ENCODE data around the gene UBE4B.

- TF ChIP-seq CTCF (IDR thresholded peaks at IDR 0.05; ENCODE audit: low read depth, low read length, missing input control) (no peak), EGR1 (IDR thresholded peaks at IDR 0.05; ENCODE audit: low read depth in 2 of 2) (no peak), RAD21 (IDR thresholded peaks at IDR 0.05) (no peak), GABPA (IDR thresholded peaks at IDR 0.05 in 1 of 2, conservative IDR thresholded peaks at IDR 0.05 in 1 of 2) (no peak), RXRA (IDR thresholded peaks at IDR 0.05) (no peak), TAF1 (conservative IDR thresholded peaks at IDR 0.05) (no peak), FOXA1 (IDR thresholded peaks at IDR 0.05) (no peak), ZBTB33 (IDR thresholded peaks at IDR 0.05) (no peak), NR2F2 (IDR thresholded peaks at IDR 0.05) (no peak), SP1 (IDR thresholded peaks at IDR 0.05) (no peak), YY1 (IDR thresholded peaks at IDR 0.05) (no peak), HNF4G (IDR thresholded peaks at IDR 0.05) (no peak)
- TF ChIP-seq, protein P1, sequence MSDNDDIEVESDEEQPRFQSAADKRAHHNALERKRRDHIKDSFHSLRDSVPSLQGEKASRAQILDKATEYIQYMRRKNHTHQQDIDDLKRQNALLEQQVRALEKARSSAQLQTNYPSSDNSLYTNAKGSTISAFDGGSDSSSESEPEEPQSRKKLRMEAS (IDR thresholded peaks at IDR 0.05), result no peak
- TF ChIP-seq, protein P2, sequence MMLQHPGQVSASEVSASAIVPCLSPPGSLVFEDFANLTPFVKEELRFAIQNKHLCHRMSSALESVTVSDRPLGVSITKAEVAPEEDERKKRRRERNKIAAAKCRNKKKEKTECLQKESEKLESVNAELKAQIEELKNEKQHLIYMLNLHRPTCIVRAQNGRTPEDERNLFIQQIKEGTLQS (IDR thresholded peaks at IDR 0.05), result no peak
Measured at GRCh38 chr1:9992910-9993309, 39.8 kb upstream of the UBE4B start.
